ENCODE results near the gene ME3.

DNA sequence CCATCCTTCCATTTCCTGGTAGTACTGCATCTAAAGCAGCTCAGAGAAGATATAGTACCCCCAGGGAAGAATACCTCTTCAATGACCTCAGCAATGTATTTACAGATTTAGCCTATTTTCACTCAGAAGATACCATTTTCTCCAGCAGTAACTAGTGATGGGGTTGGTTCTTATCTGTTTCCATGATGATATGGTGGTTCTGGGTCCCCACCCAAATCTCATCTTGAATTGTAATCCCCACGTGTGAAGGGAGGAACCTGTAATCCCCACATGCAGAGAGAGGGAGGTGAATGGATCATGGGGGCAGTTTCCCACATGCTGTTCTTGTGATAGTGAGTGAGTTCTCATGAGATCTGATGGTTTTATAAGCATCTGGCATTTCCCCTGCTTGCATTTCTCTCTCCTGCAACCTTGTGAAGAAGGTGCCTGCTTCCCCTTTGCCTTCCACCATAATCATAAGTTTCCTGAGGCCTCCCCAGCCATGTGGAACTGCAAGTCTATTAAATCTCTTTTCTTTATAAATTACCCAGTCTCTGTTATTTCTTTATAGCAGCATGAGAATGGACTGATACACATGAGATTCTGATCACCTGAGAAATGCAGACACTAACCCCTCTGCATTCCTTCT, 158.6 kb downstream of the ME3 start:
- TF ChIP-seq EZH2 (IDR thresholded peaks at IDR 0.05; ENCODE audit: low read length) (no peak), CTCF (optimal IDR thresholded peaks at IDR 0.05 in 1 of 3, IDR thresholded peaks at IDR 0.05 in 1 of 3, conservative IDR thresholded peaks at IDR 0.05 in 1 of 3; ENCODE audit: extremely low read depth in 1 of 3, insufficient read depth in 2 of 3, low read length in 3 of 3) (no peak)
